ENCODE data around the gene SRSF8. TPM values are rescaled to one million over a fixed set of nuclear protein-coding genes. Genes with fewer than 3 reads are reported as not detected.

Gene SRSF8
- total and polyA plus RNA-seq, 8 donors: 17.3 to 35.9 (median 27.1) TPM

DNA sequence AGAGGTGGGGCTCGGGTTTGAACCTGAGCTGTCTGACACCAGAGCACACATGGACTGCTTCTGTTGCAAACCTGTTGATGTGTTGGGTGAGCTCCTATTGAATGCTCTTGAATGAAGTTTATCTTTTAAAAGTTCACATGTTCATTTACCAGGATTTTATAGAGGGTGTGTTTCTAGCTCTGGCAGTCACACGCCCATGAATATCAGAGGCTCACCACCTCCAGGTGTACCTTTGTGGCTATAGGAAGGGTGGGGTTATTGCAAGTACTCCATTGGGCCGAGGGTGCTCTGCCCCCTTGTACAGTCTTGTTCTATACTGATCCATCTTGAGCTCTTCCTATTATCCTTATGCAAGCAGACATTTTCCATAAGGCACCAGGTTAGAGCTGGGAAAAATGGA lies 32.1 kb downstream of the SRSF8 start:
- Histone ChIP-seq H3K36me3 (no peaks in the 10 kb centered on the region), H3K4me3 (no peak overlapping the region), H3K27me3 (no peaks in the 10 kb centered on the region), H3K4me1 (no peaks in the 10 kb centered on the region), H3K9me3 (no peaks in the 10 kb centered on the region), H3K27ac (no peak overlapping the region)
- TF ChIP-seq, protein P1, sequence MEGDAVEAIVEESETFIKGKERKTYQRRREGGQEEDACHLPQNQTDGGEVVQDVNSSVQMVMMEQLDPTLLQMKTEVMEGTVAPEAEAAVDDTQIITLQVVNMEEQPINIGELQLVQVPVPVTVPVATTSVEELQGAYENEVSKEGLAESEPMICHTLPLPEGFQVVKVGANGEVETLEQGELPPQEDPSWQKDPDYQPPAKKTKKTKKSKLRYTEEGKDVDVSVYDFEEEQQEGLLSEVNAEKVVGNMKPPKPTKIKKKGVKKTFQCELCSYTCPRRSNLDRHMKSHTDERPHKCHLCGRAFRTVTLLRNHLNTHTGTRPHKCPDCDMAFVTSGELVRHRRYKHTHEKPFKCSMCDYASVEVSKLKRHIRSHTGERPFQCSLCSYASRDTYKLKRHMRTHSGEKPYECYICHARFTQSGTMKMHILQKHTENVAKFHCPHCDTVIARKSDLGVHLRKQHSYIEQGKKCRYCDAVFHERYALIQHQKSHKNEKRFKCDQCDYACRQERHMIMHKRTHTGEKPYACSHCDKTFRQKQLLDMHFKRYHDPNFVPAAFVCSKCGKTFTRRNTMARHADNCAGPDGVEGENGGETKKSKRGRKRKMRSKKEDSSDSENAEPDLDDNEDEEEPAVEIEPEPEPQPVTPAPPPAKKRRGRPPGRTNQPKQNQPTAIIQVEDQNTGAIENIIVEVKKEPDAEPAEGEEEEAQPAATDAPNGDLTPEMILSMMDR (IDR thresholded peaks at IDR 0.05): no peak
- intact Hi-C loops (cut with DNase I): no loop called here
- ATAC-seq (no peak), FAIRE-seq (no peak), DNase-seq (no peak)
- 84 to 90% methylated on average over 3 of the region's 3 CpGs for WGBS, 2 donors

DNA sequence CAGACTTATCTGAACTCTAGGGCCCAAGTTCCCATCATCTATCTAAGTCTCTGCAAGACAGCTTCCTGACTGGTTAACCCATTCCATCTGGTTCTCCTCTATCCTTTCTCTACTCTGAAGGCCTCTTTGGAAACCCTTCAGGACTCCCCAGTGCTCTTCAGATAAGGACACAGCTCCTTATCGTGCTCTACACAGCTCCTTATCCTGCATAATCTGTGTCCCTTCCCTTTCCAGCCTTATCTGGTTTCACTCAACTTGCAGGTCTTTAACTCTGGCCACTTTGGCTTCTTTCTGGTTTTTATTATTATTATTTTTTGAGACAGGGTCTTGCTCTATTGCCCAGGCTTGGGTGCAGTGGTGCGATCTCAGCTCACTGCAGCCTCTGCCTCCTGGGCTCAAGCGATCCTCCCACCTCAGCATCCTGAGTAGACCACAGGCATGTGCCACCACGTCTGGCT lies 33.5 kb downstream of the SRSF8 start:
- no peaks in the 10 kb centered on the region for H3K9me3 ChIP-seq
- no peak overlapping the region for H3K27ac ChIP-seq
- no peaks in the 10 kb centered on the region for H3K4me1 ChIP-seq
- no peak overlapping the region for H3K4me3 ChIP-seq
- intact Hi-C loops (cut with DNase I): no loop called here
- WGBS, 2 donors: 90 to 98% methylated on average over 4 of the region's 4 CpGs
- TF ChIP-seq, protein P1 (IDR thresholded peaks at IDR 0.05): no peak
- ATAC-seq: no peak
- H3K36me3 ChIP-seq: no peaks in the 10 kb centered on the region
- FAIRE-seq: no peak
- no peaks in the 10 kb centered on the region for H3K27me3 ChIP-seq
- DNase-seq: no peak

DNA sequence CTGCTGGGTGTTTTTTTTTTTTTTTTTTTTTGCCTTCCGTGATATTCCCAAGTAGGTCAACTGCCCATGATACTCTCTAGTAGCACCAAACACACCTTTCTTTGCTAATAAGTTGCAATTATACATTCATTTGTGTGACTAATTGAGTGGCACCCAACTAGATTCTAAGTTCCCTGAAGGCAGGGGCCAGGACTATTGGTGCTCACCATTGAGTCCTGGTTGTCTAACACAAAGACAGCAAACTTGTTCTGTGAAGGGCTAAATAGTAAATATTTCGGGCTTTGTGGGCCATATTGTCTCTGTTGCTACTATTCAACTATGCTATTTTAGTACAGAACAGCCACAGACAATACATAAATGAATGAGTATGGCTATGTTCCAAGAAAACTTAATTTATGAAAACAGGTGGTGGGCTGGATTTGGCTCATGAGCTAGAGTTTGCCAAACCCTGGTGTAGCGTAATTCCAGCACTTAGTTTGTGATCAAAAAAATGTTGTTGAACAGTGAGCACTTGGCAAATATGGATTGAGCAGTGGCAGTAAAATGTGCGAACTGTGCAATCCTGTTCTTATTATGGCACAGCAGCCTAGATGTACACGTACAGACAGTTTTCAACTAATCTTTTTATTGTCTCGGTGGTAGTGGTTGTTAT lies 34.3 kb downstream of the SRSF8 start:
- ATAC-seq (no peak), FAIRE-seq (no peak), DNase-seq (no peak)
- intact Hi-C loops (cut with DNase I): no loop called here
- Histone ChIP-seq H3K4me1 (no peaks in the 10 kb centered on the region), H3K36me3 (no peaks in the 10 kb centered on the region), H3K9me3 (no peaks in the 10 kb centered on the region), H3K27me3 (no peaks in the 10 kb centered on the region), H3K27ac (no peak overlapping the region), H3K4me3 (no peak overlapping the region)
- TF ChIP-seq, protein P1 (IDR thresholded peaks at IDR 0.05): no peak
- WGBS, 2 donors: 86 to 95% methylated on average over 6 of the region's 6 CpGs

DNA sequence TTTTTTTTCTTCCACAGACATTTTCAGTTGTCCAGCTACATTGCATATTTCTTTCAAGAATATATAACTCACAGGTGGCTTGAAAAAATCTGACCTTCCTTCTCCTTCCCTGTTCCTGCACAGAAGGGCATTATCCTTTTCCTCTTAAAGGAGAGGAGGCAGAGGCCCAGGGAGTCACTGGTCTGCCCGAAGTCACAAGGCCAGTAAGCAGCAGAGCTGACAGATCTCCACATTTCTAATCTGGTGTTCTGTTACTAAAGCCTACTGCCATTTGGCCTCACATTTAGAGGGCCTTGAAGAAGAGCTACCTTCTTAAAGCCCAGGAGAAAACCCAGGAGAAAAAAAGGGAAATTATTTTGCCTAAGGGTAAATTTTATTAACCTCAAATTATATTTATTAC lies 35.2 kb downstream of the SRSF8 start:
- no peaks in the 10 kb centered on the region for H3K36me3 ChIP-seq
- no peak for ATAC-seq
- H3K27me3 ChIP-seq: no peaks in the 10 kb centered on the region
- intact Hi-C loops (cut with DNase I): no loop called here
- TF ChIP-seq, protein P1 (IDR thresholded peaks at IDR 0.05): no peak
- no peak overlapping the region for H3K4me3 ChIP-seq
- no peak overlapping the region for H3K27ac ChIP-seq
- 71 to 79% methylated on average over 1 of the region's 1 CpG for WGBS, 2 donors
- no peaks in the 10 kb centered on the region for H3K4me1 ChIP-seq
- DNase-seq: no peak
- FAIRE-seq: no peak
- no peaks in the 10 kb centered on the region for H3K9me3 ChIP-seq

DNA sequence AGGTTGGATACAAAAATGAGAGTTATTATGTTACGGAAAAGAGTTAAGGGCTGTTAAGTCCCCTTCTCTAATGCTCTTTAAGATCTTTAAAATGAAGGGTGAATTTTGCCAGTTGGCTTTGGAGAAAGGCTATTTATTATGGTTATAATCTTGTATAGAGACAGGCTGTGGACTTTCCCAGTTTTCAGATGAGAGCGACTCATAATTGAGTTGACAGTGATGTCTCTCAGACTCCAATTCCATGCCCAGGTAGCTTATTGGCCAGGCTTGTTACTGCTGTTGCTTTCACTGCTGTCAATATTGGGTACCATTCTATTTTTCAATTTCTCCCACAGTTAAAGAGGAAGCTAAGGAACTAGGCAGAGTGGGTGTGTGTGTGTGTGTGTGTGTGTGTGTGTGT lies 36.0 kb downstream of the SRSF8 start:
- no peaks in the 10 kb centered on the region for H3K9me3 ChIP-seq
- no peak for FAIRE-seq
- no peak for ATAC-seq
- no peaks in the 10 kb centered on the region for H3K4me1 ChIP-seq
- no peak overlapping the region for H3K27ac ChIP-seq
- H3K4me3 ChIP-seq: no peak overlapping the region
- WGBS, 2 donors: 90 to 93% methylated on average over 2 of the region's 2 CpGs
- no peak for DNase-seq
- H3K36me3 ChIP-seq: no peaks in the 10 kb centered on the region
- no peaks in the 10 kb centered on the region for H3K27me3 ChIP-seq
- intact Hi-C loops (cut with DNase I): no loop called here
- TF ChIP-seq, protein P1 (IDR thresholded peaks at IDR 0.05): no peak

Measured in pancreas (tissue), 10 donors.